Measurements from ENCODE around the gene STPG4.
"Not testable (repeated sequence)": the region's sequence is repeated elsewhere in the genome, so short reads cannot be mapped to it uniquely, and the experiment has no call there.

The STPG4 gene

DNA sequence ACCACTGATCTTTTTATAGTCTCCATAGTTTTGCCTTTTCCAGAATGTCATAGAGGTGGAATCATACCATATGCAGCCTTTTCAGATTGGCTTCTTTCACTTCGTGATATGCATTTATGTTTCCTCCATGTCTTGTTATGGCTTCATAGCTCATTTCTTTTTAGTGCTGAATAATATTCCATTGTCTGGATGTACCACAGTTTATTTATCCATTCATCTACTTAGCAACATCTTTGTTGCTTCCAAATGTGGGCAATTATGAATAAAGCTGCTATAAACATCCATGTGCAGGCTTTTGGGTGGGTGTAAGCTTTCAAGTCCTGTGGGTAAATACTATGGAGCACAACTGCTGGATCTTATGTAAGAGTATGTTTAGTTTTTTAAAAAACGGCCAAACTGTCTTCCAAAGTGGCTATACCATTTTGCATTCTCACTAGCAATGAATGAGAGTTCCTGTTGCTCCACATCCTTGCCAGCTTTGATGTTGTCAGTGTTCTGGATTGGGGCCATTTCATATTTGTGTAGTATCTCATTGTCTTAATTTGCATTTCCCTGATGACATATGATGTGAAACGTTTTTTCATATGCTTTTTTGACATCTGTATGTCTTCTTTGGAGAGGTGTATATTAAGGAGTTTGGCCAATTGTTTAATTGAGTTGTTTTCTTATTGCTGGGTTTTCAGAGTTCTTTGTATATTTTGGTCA lies 20.6 kb downstream of the STPG4 start:
- DNase-seq (ENCODE audit: insufficient read length, low spot score) (no peak), FAIRE-seq (no peak)

DNA sequence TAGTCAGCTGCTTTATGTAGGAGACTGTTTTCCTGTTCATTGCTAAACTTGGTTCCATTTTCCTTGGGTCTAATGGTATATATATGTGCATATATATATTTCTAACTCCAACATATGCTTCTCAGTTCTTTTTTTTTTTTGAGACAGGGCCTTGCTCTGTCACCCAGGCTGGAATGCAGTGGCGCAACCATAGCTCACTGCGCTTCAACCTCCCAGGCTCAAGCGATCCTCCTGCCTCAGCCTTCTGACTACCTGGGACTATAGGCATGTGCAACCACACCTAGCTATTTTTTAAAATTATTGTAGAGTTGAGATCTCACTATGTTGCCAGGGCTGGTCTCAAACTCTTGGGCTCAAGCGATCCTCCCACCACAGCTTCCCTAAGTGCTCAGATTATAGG lies 22.1 kb downstream of the STPG4 start:
- no peak for DNase-seq (ENCODE audit: insufficient read length, low spot score)
- TF ChIP-seq PAX5 (IDR thresholded peaks at IDR 0.05; ENCODE audit: insufficient read depth, low read length, severe bottlenecking): no peak
- TF ChIP-seq SPI1 (IDR thresholded peaks at IDR 0.05; ENCODE audit: low read depth, low read length): no peak
- TF ChIP-seq TAF1 (IDR thresholded peaks at IDR 0.05; ENCODE audit: low read depth, low read length): no peak
- TF ChIP-seq POU2F2 (IDR thresholded peaks at IDR 0.05; ENCODE audit: low read depth, low read length): no peak
- no peak for TF ChIP-seq POLR2A (IDR thresholded peaks at IDR 0.05; ENCODE audit: low read depth, low read length)
- TF ChIP-seq POLR2AphosphoS5 (IDR thresholded peaks at IDR 0.05; ENCODE audit: low read depth, low read length): no peak
- no peak for FAIRE-seq

More for the DNA sequence above, 20.6 kb downstream of the STPG4 start:
- TF ChIP-seq POU2F2 (IDR thresholded peaks at IDR 0.05; ENCODE audit: low read depth, low read length) (no peak), POLR2A (IDR thresholded peaks at IDR 0.05; ENCODE audit: low read depth, low read length) (no peak), SPI1 (IDR thresholded peaks at IDR 0.05; ENCODE audit: low read depth, low read length) (no peak), PAX5 (IDR thresholded peaks at IDR 0.05; ENCODE audit: insufficient read depth, low read length, severe bottlenecking) (no peak), POLR2AphosphoS5 (IDR thresholded peaks at IDR 0.05; ENCODE audit: low read depth, low read length) (no peak), TAF1 (IDR thresholded peaks at IDR 0.05; ENCODE audit: low read depth, low read length) (no peak)

DNA sequence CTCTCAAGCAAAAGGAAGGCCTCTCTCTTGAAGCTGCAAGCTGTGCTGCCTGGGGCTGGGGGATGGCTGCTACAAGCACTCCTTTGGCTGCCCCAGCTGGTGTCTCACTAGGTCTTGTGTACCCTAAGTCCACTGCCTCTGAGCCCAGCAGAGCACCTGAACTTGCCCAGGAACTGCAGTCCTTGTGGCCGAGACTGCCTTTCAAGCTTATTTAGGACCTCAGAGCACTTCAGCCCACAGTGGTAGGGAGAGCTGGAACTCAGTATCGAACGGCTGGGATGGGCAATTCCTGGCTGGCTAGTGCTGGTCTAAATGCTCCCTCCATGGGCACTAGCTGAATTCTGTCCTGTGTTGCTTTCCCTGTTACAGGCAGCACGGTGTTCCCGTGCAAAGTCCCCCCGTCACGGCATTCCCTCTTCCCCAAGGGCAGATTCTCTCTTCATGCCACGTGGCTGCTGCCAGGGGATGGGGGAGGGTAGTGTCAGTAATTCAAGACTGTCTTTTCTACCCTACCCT lies 25.9 kb downstream of the STPG4 start:
- DNase-seq (ENCODE audit: insufficient read length, low spot score): no peak
- no peak for TF ChIP-seq SPI1 (IDR thresholded peaks at IDR 0.05; ENCODE audit: low read depth, low read length)
- no peak for TF ChIP-seq POLR2AphosphoS5 (IDR thresholded peaks at IDR 0.05; ENCODE audit: low read depth, low read length)
- no peak for TF ChIP-seq TAF1 (IDR thresholded peaks at IDR 0.05; ENCODE audit: low read depth, low read length)
- no peak for TF ChIP-seq PAX5 (IDR thresholded peaks at IDR 0.05; ENCODE audit: insufficient read depth, low read length, severe bottlenecking)
- TF ChIP-seq POLR2A (IDR thresholded peaks at IDR 0.05; ENCODE audit: low read depth, low read length): no peak
- no peak for TF ChIP-seq POU2F2 (IDR thresholded peaks at IDR 0.05; ENCODE audit: low read depth, low read length)
- no peak for FAIRE-seq

DNA sequence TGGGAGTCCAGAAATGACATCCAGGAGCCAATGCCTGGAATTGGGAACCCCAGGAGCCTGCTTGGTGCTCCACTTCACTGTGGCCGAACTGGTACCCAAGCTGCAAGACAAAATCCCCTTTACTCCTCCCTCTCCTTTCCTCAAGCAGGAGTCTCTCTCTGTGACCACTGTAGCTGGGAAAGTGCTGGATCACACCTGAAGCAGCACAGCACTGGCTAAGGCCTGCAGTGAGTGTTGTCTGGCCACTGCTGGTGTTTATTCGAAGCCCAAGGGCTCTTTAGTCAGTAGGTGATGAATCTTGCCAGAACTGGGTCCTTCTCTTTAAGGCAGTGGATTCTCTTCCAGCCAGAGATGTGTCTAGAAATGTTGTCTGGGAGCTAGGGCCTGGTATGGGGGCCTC lies 26.4 kb downstream of the STPG4 start:
- FAIRE-seq: no peak
- TF ChIP-seq POLR2AphosphoS5 (IDR thresholded peaks at IDR 0.05; ENCODE audit: low read depth, low read length) (no peak), PAX5 (IDR thresholded peaks at IDR 0.05; ENCODE audit: insufficient read depth, low read length, severe bottlenecking) (no peak), POLR2A (IDR thresholded peaks at IDR 0.05; ENCODE audit: low read depth, low read length) (no peak), SPI1 (IDR thresholded peaks at IDR 0.05; ENCODE audit: low read depth, low read length) (no peak), TAF1 (IDR thresholded peaks at IDR 0.05; ENCODE audit: low read depth, low read length) (no peak), POU2F2 (IDR thresholded peaks at IDR 0.05; ENCODE audit: low read depth, low read length) (no peak)
- no peak for DNase-seq (ENCODE audit: insufficient read length, low spot score)

DNA sequence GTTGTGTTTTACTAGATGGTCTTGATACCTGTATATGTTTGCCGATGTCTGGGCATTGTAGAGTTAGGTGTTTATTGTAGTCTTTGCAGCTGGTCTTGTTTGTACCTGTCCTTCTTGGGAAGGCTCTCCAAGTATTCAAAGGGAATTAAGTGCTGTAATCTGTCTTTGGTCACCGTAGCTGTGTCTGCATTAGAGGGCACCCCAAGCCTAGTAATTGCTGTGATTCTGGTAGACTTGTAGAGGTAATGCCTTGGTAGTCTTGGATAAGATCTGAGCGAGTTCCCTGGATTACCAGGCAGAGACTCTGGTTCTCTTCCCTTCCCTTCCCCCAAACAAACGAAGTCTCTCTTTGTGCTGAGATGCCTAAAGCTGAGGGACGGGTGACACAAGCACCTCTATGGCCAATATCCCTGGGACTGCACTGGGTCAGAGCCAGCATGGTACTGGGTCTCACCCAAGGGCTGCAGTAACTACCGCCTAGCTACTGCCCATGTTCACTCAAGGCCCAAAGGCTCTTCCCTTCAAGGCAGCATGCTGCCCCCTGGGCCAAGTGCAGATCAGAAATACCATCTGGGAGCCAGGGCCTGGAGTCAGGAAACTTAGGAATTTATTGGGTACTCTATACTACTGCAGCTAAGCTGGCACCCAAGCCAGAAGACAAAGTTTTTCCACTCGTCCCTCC lies 27.1 kb downstream of the STPG4 start:
- no peak for TF ChIP-seq TAF1 (IDR thresholded peaks at IDR 0.05; ENCODE audit: low read depth, low read length)
- no peak for TF ChIP-seq POU2F2 (IDR thresholded peaks at IDR 0.05; ENCODE audit: low read depth, low read length)
- no peak for TF ChIP-seq POLR2A (IDR thresholded peaks at IDR 0.05; ENCODE audit: low read depth, low read length)
- no peak for TF ChIP-seq POLR2AphosphoS5 (IDR thresholded peaks at IDR 0.05; ENCODE audit: low read depth, low read length)
- TF ChIP-seq SPI1 (IDR thresholded peaks at IDR 0.05; ENCODE audit: low read depth, low read length): no peak
- TF ChIP-seq PAX5 (IDR thresholded peaks at IDR 0.05; ENCODE audit: insufficient read depth, low read length, severe bottlenecking): no peak
- FAIRE-seq: no peak
- DNase-seq (ENCODE audit: insufficient read length, low spot score): no peak

DNA sequence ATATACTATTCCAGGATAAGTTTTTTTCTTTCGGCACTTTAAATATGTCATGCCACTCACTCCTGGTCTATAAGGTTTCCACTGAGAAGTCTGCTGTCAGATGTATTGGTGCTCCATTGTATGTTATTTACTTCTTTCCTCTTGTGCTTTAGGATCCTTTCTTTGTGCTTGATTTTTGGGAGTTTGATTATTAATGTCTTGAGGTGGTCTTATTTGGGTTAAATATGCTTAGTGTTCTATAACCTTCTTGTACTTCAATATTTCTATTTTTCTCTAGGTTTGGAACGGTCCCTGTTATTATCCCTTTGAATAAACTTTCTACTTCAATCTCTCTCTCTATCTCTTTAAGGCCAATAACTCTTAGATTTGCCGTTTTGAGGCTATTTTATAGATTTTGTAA lies 28.3 kb downstream of the STPG4 start:
- no peak for FAIRE-seq
- TF ChIP-seq TAF1 (IDR thresholded peaks at IDR 0.05; ENCODE audit: low read depth, low read length) (no peak), POLR2AphosphoS5 (IDR thresholded peaks at IDR 0.05; ENCODE audit: low read depth, low read length) (no peak), POU2F2 (IDR thresholded peaks at IDR 0.05; ENCODE audit: low read depth, low read length) (no peak), POLR2A (IDR thresholded peaks at IDR 0.05; ENCODE audit: low read depth, low read length) (no peak), SPI1 (IDR thresholded peaks at IDR 0.05; ENCODE audit: low read depth, low read length) (no peak), PAX5 (IDR thresholded peaks at IDR 0.05; ENCODE audit: insufficient read depth, low read length, severe bottlenecking) (no peak)
- no peak for DNase-seq (ENCODE audit: insufficient read length, low spot score)

DNA sequence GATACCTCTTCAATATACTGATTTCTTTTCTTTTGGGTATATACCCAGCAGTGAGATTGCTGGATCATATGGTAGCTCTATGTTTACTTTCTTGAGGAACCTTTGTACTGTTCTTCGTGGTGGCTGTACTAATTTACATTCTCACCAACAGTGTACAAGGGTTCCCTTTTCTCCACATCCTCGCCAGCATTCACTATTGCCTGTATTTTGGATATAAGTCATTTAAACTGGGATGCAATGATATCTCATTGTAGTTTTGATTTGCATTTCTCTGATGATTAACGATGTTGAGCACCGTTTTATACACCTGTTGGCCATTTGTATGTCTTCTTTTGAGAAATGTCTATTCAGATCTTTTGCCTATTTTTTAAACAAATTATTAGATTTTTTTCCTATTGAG lies 30.4 kb downstream of the STPG4 start:
- FAIRE-seq; DNase-seq (ENCODE audit: insufficient read length, low spot score): not testable (repeated sequence)

DNA sequence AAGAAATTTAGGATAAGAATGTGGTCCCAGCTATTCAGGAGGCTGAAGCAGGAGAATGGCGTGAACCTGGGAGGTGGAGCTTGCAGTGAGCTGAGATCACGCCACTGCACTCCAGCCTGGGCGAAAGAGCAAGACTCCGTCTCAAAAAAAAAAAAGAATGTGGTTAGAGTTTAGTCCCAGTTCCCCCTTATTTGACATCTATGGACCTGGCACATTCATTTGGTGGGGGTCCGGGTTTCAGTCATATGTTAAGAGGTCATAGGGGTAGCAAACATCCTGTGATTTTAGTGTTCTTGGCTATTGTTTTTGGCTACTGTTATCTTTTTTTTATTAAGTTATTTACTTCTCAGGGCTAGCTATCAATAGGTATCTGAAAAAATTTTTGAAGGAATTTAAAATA lies 34.7 kb downstream of the STPG4 start:
- FAIRE-seq: not testable (repeated sequence)

DNA sequence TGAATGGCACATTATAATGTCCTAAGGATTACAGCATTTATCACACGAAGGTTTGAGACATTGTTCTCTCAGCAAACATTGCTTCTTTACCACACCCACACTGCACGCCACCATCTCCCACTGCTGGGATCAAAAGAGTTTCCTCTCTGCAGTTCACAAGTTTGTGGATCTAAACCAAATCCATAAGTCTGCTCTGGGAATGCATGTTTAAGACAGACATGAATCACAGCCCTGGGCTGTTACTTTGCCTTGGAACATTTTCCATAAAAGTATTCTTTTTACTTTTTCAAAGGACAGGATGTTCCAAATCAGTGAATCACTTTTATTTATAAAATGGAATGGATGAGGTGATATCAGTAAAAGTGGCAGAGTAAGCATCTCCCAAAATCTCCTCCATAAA lies 36.1 kb downstream of the STPG4 start:
- DNase-seq (ENCODE audit: insufficient read length, low spot score): no peak
- no peak for FAIRE-seq
- no peak for TF ChIP-seq POLR2AphosphoS5 (IDR thresholded peaks at IDR 0.05; ENCODE audit: low read depth, low read length)
- no peak for TF ChIP-seq POLR2A (IDR thresholded peaks at IDR 0.05; ENCODE audit: low read depth, low read length)
- no peak for TF ChIP-seq SPI1 (IDR thresholded peaks at IDR 0.05; ENCODE audit: low read depth, low read length)
- TF ChIP-seq POU2F2 (IDR thresholded peaks at IDR 0.05; ENCODE audit: low read depth, low read length): no peak
- no peak for TF ChIP-seq TAF1 (IDR thresholded peaks at IDR 0.05; ENCODE audit: low read depth, low read length)
- TF ChIP-seq PAX5 (IDR thresholded peaks at IDR 0.05; ENCODE audit: insufficient read depth, low read length, severe bottlenecking): no peak

More for the DNA sequence above, 34.7 kb downstream of the STPG4 start:
- not testable (repeated sequence) for DNase-seq (ENCODE audit: insufficient read length, low spot score)

DNA sequence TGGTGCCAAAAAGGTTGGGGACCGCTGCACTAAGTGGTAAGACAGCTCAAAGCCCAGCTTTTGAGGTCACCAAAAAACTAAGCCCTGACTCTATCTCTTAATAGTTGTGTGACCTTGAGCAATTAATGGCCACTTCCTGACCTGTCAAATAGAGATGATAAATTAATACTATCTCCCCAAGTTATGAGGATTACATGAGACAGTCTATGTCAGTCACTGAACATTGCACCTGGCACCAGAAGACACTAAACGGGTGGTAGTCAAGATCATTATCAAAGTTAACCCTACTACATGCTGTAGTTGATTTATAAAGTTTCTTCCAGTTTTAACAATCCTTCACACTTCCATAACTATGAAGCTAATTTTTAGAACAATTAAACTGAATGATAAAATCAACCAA lies 36.5 kb downstream of the STPG4 start:
- no peak for DNase-seq (ENCODE audit: insufficient read length, low spot score)
- no peak for FAIRE-seq
- no peak for TF ChIP-seq POLR2A (IDR thresholded peaks at IDR 0.05; ENCODE audit: low read depth, low read length)
- no peak for TF ChIP-seq SPI1 (IDR thresholded peaks at IDR 0.05; ENCODE audit: low read depth, low read length)
- no peak for TF ChIP-seq POU2F2 (IDR thresholded peaks at IDR 0.05; ENCODE audit: low read depth, low read length)
- no peak for TF ChIP-seq PAX5 (IDR thresholded peaks at IDR 0.05; ENCODE audit: insufficient read depth, low read length, severe bottlenecking)
- TF ChIP-seq POLR2AphosphoS5 (IDR thresholded peaks at IDR 0.05; ENCODE audit: low read depth, low read length): no peak
- no peak for TF ChIP-seq TAF1 (IDR thresholded peaks at IDR 0.05; ENCODE audit: low read depth, low read length)

Measured in GM12891 (cell line).